ENCODE results near the gene PIGU. TPM values are rescaled to one million over a fixed set of nuclear protein-coding genes. Genes with fewer than 3 reads are reported as not detected.

PIGU gene
- total RNA-seq, 1 experiment from 2014 or later = 32.8 TPM

DNA sequence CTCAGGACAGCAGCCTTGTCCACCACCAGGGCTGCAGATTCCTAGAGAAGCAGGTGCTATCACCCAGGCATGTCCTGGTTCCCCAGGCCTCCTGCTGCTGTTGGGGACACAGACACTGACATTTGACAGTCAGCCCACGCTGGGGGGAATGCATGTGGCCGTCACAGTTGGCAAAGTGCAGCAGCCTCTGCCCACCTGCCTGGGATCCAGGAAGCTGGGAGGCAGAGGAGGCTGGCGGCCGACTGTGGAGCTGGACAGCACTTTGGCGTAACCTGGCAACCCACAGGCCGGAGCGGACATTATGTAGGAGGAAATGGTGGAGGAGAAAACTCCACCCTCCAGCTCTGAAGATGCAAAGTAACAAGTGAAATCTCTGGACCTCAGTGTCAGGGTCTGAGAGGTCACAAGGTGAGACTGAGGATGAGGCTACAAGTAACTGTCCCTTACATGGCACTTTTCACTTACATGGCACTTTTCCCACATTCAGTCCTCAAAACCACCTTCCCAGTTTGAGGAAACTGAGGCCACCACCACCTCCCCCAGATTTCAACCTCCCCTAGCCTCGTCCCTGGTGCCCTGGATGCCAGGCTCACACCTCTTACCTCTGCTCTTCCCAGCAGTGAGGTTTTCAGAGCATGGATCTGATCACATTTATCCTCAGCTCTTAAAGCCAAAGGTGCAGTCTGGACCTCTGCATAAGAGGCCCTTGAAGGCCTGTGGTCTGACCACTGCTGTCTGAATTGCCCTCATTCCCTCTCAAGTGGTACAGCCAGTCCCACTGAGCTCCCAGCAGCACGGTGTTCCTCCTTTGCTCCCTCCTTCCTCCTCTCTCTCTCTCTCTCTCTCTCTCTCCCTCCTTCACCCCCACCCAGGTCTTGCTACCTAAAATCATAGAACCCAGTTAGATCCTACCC lies 109.7 kb downstream of the PIGU start:
- Histone ChIP-seq H2BK5ac (ENCODE audit: insufficient read length, low read length) (no peak overlapping the region), H3K79me1 (ENCODE audit: insufficient read depth, low read depth, low read length, poor library complexity, severe bottlenecking) (no peaks in the 10 kb centered on the region), H2AFZ (ENCODE audit: low read length) (no peak overlapping the region), H3K23me2 (ENCODE audit: insufficient read length, low read depth, low read length, poor library complexity, severe bottlenecking) (no peaks in the 10 kb centered on the region), H4K8ac (replicated peaks; ENCODE audit: insufficient read length, low read depth, low read length) (no peak overlapping the region), H3K27ac (ENCODE audit: insufficient read length, low read depth, low read length) (no peak overlapping the region), H3K18ac (ENCODE audit: insufficient read length, low read depth, low read length) (no peak overlapping the region), H3K14ac (ENCODE audit: insufficient read depth, low read length) (no peak overlapping the region), H3K23ac (ENCODE audit: insufficient read length, low read depth, low read length) (no peak overlapping the region), H3K4ac (ENCODE audit: low read depth, low read length) (no peak overlapping the region), H3K27me3 (ENCODE audit: insufficient read depth, low read length) (no peaks in the 10 kb centered on the region), H3K56ac (ENCODE audit: insufficient read length, low read depth, low read length) (no peak overlapping the region), H3K79me2 (ENCODE audit: insufficient read depth, low read length) (no peaks in the 10 kb centered on the region), H2BK20ac (ENCODE audit: low read depth, low read length, poor library complexity, severe bottlenecking) (no peak overlapping the region), H3K4me1 (ENCODE audit: insufficient read depth, low read length) (no peaks in the 10 kb centered on the region), H2BK120ac (ENCODE audit: low read depth, low read length, poor library complexity, severe bottlenecking) (no peak overlapping the region), H3K9me3 (ENCODE audit: control insufficient read depth, low read depth, low read length) (no peaks in the 10 kb centered on the region), H4K20me1 (ENCODE audit: control insufficient read depth, insufficient read depth, insufficient read length) (no peaks in the 10 kb centered on the region), H2BK15ac (ENCODE audit: low read depth, low read length) (no peak overlapping the region), H3K9ac (ENCODE audit: extremely low read depth, insufficient read length, low read length) (no peak overlapping the region), H2AK5ac (ENCODE audit: insufficient read length, low read length) (no peak overlapping the region), H3K4me2 (ENCODE audit: insufficient read depth, insufficient read length, low read length) (no peak overlapping the region), H2BK12ac (ENCODE audit: insufficient read length, low read depth, low read length) (no peak overlapping the region), H3T11ph (ENCODE audit: low read length) (no peak overlapping the region), H4K91ac (ENCODE audit: insufficient read length, low read depth, low read length) (no peak overlapping the region), H4K5ac (ENCODE audit: insufficient read length, low read depth, low read length) (no peak overlapping the region)
- Mint-ChIP-seq H3K27me3 (ENCODE audit: low read depth) (no peaks in the 10 kb centered on the region), H3K9me3 (no peaks in the 10 kb centered on the region), H3K27ac (peak overlapping the region; percentile 73 to 95 (median 95); a peak in 6 of 7 replicates), H3K36me3 (ENCODE audit: insufficient read depth in 1 of 3, low read depth in 3 of 3) (peaks cover 2 to 9% (median 6%) of the 10 kb centered on the region in 3 experiments; a peak in 4 of 7 replicates), H3K4me3 (no peak overlapping the region), H3K4me1 (peaks cover 15 to 25% of the 10 kb centered on the region in 2 experiments)
- DNase-seq = no peak
- TF ChIP-seq CTCF (conservative IDR thresholded peaks at IDR 0.05) = no peak
- no CpG with 5 or more reads among the region's 9 CpGs for WGBS (ENCODE audit: extremely low coverage, insufficient read length, low lambda C conversion rate)
